Measurements from ENCODE around the gene LGALS7.
"Not testable (repeated sequence)": the region's sequence is repeated elsewhere in the genome, so short reads cannot be mapped to it uniquely, and the experiment has no call there.

GRCh38 chr19:38770949-38771275 lies 2.4 kb downstream of the LGALS7 start:
- TF ChIP-seq CTCF (IDR thresholded peaks at IDR 0.05; ENCODE audit: insufficient read depth, low read depth, low read length); EZH2 (IDR thresholded peaks at IDR 0.05; ENCODE audit: insufficient read depth, low read length): not testable (repeated sequence)

Data from astrocyte (in vitro differentiated cells and primary cell).